Tibial nerve (tissue), 4 donors: ENCODE results near the gene WDR91. TPM values are rescaled to one million over a fixed set of nuclear protein-coding genes. Genes with fewer than 3 reads are reported as not detected.

Source experiments
- DNase-seq, 2 donors: peaks; one replicate each; pipeline ENCODE4 v3.0.0-alpha.2; 2019; ENCODE audit warnings: low spot score in 2 of 2
- H3K27ac ChIP-seq, 4 donors: fragments of 200-600 bp; sonication (generic) in 3 of 4; one replicate each; pipeline ENCODE4 v1.5.1; 2017 to 2019; ENCODE audit warnings: mild to moderate bottlenecking in 1 of 4
- H3K27me3 ChIP-seq, 2 donors: fragments of 200-600 bp; sonication (generic) in 1 of 2; one replicate each; pipeline versions ENCODE4 v1.5.1 to v1.6.0; 2017 to 2019
- H3K36me3 ChIP-seq, 3 donors: fragments of 200-600 bp; sonication (generic); one replicate each; pipeline ENCODE4 v1.5.1; 2018 to 2019
- H3K4me1 ChIP-seq, 4 donors: fragments of 200-600 bp; sonication (generic) in 3 of 4; one replicate each; pipeline ENCODE4 v1.5.1; 2017 to 2019
- H3K4me3 ChIP-seq, 4 donors: fragments of 200-600 bp; sonication (generic) in 3 of 4; one replicate each; pipeline ENCODE4 v1.5.1; 2017 to 2019; ENCODE audit warnings: mild to moderate bottlenecking in 1 of 4, moderate library complexity in 1 of 4
- H3K9me3 ChIP-seq, 4 donors: fragments of 200-600 bp; sonication (generic) in 3 of 4; one replicate each; pipeline ENCODE4 v1.5.1; 2017 to 2019
- EP300 ChIP-seq, 2 donors: sonication (generic); formaldehyde crosslinking; IDR thresholded peaks; one replicate each; pipeline ENCODE4 v1.6.1; 2017; ENCODE audit warnings: antibody characterized with exemption in 2 of 2, mild to moderate bottlenecking in 1 of 2
- POLR2A ChIP-seq, 2 donors: fragments of 450-650 bp; IDR thresholded peaks; one replicate each; pipeline ENCODE4 v1.6.1; 2017; ENCODE audit warnings: antibody characterized with exemption in 2 of 2, mild to moderate bottlenecking in 2 of 2, moderate library complexity in 2 of 2
- WGBS, 2 donors: methylation state at CpG; one replicate each; pipeline ENCODE4 v1.1.5; 2018; 5-methylcytosine and 5-hydroxymethylcytosine counted together
- total RNA-seq, 4 donors: library from RNA; depleted of rRNA; stranded (reverse); fragments of >200 nt; gene quantifications; one replicate each; pipeline ENCODE4 v1.1.0, GENCODE V29; 2016
- TF ChIP-seq, protein P1 (sequence below), 5 experiments: fragments of 200-600 bp in 3 of 5; fragments of 450-650 bp in 2 of 5; sonication (generic) in 3 of 5; IDR thresholded peaks; one replicate each; pipeline ENCODE4 v1.5.1; 2016 to 2019; ENCODE audit warnings: antibody characterized with exemption in 5 of 5, mild to moderate bottlenecking in 3 of 5, moderate library complexity in 2 of 5

WDR91 gene
- 10 to 100 TPM; 20.7 to 82.2 (median 32.6) TPM for total RNA-seq

DNA sequence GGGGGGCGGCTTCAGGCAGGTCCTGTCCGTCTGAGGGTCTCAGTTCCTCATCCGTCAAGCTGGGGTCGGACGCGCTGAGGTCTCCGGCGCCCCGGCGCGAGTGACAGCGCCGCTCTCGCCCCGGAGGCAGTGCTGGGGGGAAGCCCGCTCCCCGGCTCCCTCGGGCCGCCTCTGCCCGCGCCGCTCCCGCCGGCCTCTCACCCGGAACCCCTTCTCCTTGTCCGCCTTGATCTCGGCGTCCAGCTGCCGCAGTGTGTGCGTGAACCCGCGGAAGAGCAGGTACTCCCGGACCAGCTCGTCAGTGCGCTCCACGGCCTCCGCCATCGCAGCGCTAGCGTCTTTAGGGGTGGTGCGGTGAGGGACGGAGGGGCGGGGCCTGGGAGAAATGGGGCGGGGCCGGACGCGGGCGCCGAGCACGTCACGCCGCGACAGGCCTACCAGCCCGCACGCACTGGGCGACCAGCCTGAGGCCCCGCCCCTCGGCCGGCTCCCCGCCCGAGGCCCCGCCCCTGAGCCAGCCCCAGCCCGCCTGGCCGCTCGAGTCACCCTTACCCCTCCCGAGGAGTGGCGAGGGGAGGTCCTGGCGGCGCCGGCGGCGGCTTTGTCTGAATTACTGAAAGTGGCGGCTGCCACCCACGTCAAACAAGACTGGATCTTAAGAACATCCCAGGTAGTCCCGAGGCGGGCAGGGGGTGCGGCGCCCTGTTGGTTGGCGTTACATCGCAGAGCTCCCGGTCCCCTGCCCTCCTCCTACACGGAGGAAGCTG is at the start of gene WDR91:
TSS of gene WDR91 (minus strand) at position 348 of the 767 bp plus-strand sequence. CDS start at position 324, 24 bp downstream.
- 0 to 1% methylated on average over 32 to 40 of the region's 82 CpGs for WGBS, 2 donors
- Histone ChIP-seq H3K4me3 (peak within 1 kb of the TSS; percentile 77 to 96 (median 88)), H3K4me1 (peaks cover 0 to 34% (median 11%) of the 10 kb centered on the region in 4 donors)

DNA sequence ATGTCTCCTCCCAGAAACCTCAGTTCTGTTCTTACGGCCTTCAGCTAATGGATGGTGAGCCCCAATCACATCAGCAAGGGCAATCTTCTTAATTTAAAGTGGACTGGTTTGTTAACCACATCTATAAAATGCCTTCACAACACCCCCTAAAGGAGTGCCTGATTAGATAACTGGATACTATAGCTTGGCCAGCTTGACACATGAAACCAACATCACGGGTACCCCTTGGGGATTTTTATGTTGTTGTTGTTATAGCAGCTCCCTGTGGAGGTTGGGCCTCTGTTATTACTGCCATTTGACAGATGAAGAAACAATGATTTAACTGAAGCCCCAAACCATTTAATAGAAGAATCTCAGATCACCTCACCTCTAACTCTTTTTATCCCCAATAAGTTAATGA is 49.1 kb upstream of the WDR91 start:
- H3K27ac ChIP-seq, result peak overlapping the region in 3 of 4 donors; percentile 28 to 84 (median 71)
- DNase-seq, result no peak
- no peak overlapping the region for H3K4me3 ChIP-seq
- H3K27me3 ChIP-seq, result no peaks in the 10 kb centered on the region
- peaks cover 0 to 14% (median 0%) of the 10 kb centered on the region in 4 donors for H3K9me3 ChIP-seq
- no peaks in the 10 kb centered on the region for H3K36me3 ChIP-seq
- TF ChIP-seq EP300 (IDR thresholded peaks at IDR 0.05), result no peak
- TF ChIP-seq POLR2A (IDR thresholded peaks at IDR 0.05), result no peak
- TF ChIP-seq, protein P1, sequence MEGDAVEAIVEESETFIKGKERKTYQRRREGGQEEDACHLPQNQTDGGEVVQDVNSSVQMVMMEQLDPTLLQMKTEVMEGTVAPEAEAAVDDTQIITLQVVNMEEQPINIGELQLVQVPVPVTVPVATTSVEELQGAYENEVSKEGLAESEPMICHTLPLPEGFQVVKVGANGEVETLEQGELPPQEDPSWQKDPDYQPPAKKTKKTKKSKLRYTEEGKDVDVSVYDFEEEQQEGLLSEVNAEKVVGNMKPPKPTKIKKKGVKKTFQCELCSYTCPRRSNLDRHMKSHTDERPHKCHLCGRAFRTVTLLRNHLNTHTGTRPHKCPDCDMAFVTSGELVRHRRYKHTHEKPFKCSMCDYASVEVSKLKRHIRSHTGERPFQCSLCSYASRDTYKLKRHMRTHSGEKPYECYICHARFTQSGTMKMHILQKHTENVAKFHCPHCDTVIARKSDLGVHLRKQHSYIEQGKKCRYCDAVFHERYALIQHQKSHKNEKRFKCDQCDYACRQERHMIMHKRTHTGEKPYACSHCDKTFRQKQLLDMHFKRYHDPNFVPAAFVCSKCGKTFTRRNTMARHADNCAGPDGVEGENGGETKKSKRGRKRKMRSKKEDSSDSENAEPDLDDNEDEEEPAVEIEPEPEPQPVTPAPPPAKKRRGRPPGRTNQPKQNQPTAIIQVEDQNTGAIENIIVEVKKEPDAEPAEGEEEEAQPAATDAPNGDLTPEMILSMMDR (IDR thresholded peaks at IDR 0.05), result no peak
- H3K4me1 ChIP-seq, result peaks cover 0 to 31% (median 3%) of the 10 kb centered on the region in 4 donors
- WGBS, 2 donors, result 69 to 73% methylated on average over 2 of the region's 2 CpGs

More for the DNA sequence above, at the start of gene WDR91:
- Histone ChIP-seq H3K27ac (peak within 1 kb of the TSS; percentile 89 to 95 (median 93)), H3K36me3 (peaks cover 0 to 16% (median 0%) of the 10 kb centered on the region in 3 donors), H3K27me3 (no peaks in the 10 kb centered on the region), H3K9me3 (no peaks in the 10 kb centered on the region)
- peak; percentile 93 for DNase-seq
- TF ChIP-seq, protein P1 (IDR thresholded peaks at IDR 0.05), result peak in 2 of 5 experiments; percentile 16 to 18
- TF ChIP-seq POLR2A (IDR thresholded peaks at IDR 0.05) (peak; percentile 75 to 95), EP300 (IDR thresholded peaks at IDR 0.05) (peak in 1 of 2 donors; percentile 96)

DNA sequence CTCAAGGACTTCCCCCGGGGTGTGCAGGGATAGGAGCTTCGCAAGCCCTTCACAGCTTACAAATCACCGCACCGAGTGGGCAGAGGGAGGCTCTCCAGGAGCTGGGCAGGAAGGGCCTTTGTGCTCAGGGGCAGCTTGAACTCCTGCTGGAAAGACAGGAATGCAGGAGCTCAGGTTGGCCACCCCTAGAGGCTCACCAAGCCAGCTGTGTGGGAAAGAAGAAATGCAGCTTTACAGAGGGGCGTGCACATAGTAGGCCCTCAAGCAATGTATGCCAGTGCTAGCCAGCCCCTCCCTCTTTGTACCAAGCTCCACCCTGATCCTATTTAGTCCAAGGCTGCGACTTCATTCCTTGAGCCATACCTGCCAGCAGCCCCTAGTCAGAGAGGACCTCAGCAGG is 48.4 kb upstream of the WDR91 start:
- H3K4me3 ChIP-seq, result no peak overlapping the region
- H3K9me3 ChIP-seq, result peaks cover 0 to 11% (median 0%) of the 10 kb centered on the region in 4 donors
- DNase-seq, result no peak
- 82 to 90% methylated on average over 3 to 6 of the region's 6 CpGs for WGBS, 2 donors
- H3K36me3 ChIP-seq, result no peaks in the 10 kb centered on the region
- H3K4me1 ChIP-seq, result peaks cover 0 to 39% (median 9%) of the 10 kb centered on the region in 4 donors
- H3K27me3 ChIP-seq, result no peaks in the 10 kb centered on the region
- no peak for TF ChIP-seq POLR2A (IDR thresholded peaks at IDR 0.05)
- TF ChIP-seq, protein P1 (IDR thresholded peaks at IDR 0.05), result no peak
- TF ChIP-seq EP300 (IDR thresholded peaks at IDR 0.05), result no peak
- no peak overlapping the region for H3K27ac ChIP-seq

DNA sequence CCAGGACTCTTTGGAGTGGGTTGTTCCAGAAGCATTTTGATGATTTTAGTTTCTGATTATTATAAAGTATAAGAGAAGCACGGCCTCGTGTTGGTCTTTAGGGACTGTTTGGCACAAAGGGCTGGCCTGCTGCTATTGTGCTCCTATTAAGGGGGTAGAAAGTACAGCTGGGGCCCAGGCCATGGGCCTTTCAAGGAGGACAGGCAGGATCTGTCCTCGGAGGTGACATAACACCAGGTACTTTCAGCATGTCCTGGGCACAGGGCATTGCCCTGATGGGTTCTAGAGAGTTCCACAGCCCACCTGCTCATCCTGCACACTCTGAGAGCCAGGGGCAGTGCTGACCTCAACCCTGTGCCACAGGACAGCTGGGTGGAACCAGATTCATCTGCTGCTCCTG is 47.3 kb upstream of the WDR91 start:
- no peaks in the 10 kb centered on the region for H3K36me3 ChIP-seq
- H3K9me3 ChIP-seq, result peaks cover 0 to under 1% (median 0%) of the 10 kb centered on the region in 4 donors
- 68 to 73% methylated on average over 3 of the region's 3 CpGs for WGBS, 2 donors
- no peak for DNase-seq
- no peak overlapping the region for H3K4me3 ChIP-seq
- peaks cover 0 to 50% (median 18%) of the 10 kb centered on the region in 4 donors for H3K4me1 ChIP-seq
- no peak overlapping the region for H3K27ac ChIP-seq
- no peaks in the 10 kb centered on the region for H3K27me3 ChIP-seq
- TF ChIP-seq POLR2A (IDR thresholded peaks at IDR 0.05) (no peak), EP300 (IDR thresholded peaks at IDR 0.05) (no peak)
- TF ChIP-seq, protein P1 (IDR thresholded peaks at IDR 0.05), result no peak

DNA sequence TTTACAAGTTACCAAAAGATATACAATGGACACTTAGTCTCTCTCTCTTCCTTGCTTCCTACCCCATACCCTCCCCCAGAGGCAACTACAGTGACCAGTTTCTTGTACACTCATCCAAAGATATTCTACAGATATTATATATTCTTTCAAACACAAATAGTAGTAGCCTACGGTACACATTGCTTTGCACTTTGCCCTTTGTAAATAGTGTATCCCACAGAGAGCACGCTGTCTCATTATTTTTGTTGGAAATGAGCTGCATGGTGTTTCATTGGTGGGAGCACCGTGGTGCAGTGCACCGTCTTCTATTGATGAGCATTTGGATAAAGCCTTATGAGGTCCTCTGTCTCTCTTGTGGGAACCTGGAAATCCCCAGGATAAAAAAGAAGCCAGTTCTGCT is 46.5 kb upstream of the WDR91 start:
- peaks cover 0 to 55% (median 25%) of the 10 kb centered on the region in 4 donors for H3K4me1 ChIP-seq
- 43 to 68% methylated on average over 4 of the region's 4 CpGs for WGBS, 2 donors
- H3K27me3 ChIP-seq, result no peaks in the 10 kb centered on the region
- no peak overlapping the region for H3K4me3 ChIP-seq
- TF ChIP-seq POLR2A (IDR thresholded peaks at IDR 0.05) (no peak), EP300 (IDR thresholded peaks at IDR 0.05) (no peak)
- TF ChIP-seq, protein P1 (IDR thresholded peaks at IDR 0.05), result no peak
- no peak overlapping the region for H3K27ac ChIP-seq
- no peaks in the 10 kb centered on the region for H3K9me3 ChIP-seq
- no peak for DNase-seq
- H3K36me3 ChIP-seq, result no peaks in the 10 kb centered on the region
